Loucy (cell line): ENCODE results near the gene SETD2.

Experiments used
- H2AFZ ChIP-seq: fragments of 200-600 bp; sonication (generic); 2 replicates; pipeline ENCODE4 v1.6.0; 2016; ENCODE audit warnings: antibody characterized with exemption, mild to moderate bottlenecking, low read length, moderate library complexity
- H3F3A ChIP-seq: fragments of 200-600 bp; 2 replicates; pipeline ENCODE4 v1.6.0; 2016; ENCODE audit warnings: antibody characterized with exemption, low read depth, mild to moderate bottlenecking
- H3K27me3 ChIP-seq: fragments of 200-600 bp; sonication (generic); 2 replicates; pipeline ENCODE4 v1.6.1; 2014; ENCODE audit warnings: low read length, mild to moderate bottlenecking; ENCODE audit not compliant: insufficient read depth, poor library complexity, severe bottlenecking
- H3K36me3 ChIP-seq: fragments of 200-600 bp; sonication (generic); 2 replicates; pipeline ENCODE4 v1.6.1; 2016; ENCODE audit warnings: low read length; ENCODE audit not compliant: insufficient read depth
- H3K4me1 ChIP-seq: fragments of 200-600 bp; sonication (generic); 2 replicates; pipeline ENCODE4 v1.5.1; 2014; ENCODE audit warnings: low read length, mild to moderate bottlenecking; ENCODE audit not compliant: insufficient read depth, poor library complexity, severe bottlenecking
- H3K4me2 ChIP-seq: fragments of 200-600 bp; sonication (generic); 2 replicates; pipeline ENCODE4 v1.6.0; 2014; ENCODE audit warnings: antibody characterized with exemption, low read length, low read depth, mild to moderate bottlenecking; ENCODE audit not compliant: poor library complexity, severe bottlenecking
- H3K4me3 ChIP-seq: fragments of 200-600 bp; sonication (generic); 2 replicates; pipeline ENCODE4 v1.5.1; 2014; ENCODE audit warnings: low read length, mild to moderate bottlenecking, mixed read lengths; ENCODE audit not compliant: poor library complexity, severe bottlenecking
- H3K79me2 ChIP-seq: fragments of 200-600 bp; sonication (generic); 2 replicates; pipeline ENCODE4 v1.6.1; 2014; ENCODE audit warnings: low read length; ENCODE audit not compliant: insufficient read depth
- H3K9ac ChIP-seq: fragments of 200-600 bp; sonication (generic); 2 replicates; pipeline ENCODE4 v1.6.0; 2014; ENCODE audit warnings: mild to moderate bottlenecking, low read depth, low read length, moderate library complexity; ENCODE audit not compliant: poor library complexity, severe bottlenecking
- H3K9me2 ChIP-seq: fragments of 200-600 bp; sonication (generic); replicated peaks from 2 replicates; pipeline ENCODE4 v1.6.1; 2016; ENCODE audit warnings: low read depth, low read length, mixed read lengths
- H3K9me3 ChIP-seq: fragments of 200-600 bp; sonication (generic); 2 replicates; pipeline ENCODE4 v1.6.1; 2014; ENCODE audit warnings: mild to moderate bottlenecking, antibody characterized with exemption, low read length, low read depth; ENCODE audit not compliant: insufficient read depth
- H4K20me1 ChIP-seq: fragments of 200-600 bp; sonication (generic); 2 replicates; pipeline ENCODE4 v1.6.0; 2014; ENCODE audit warnings: antibody characterized with exemption, low read length, mild to moderate bottlenecking; ENCODE audit not compliant: insufficient read depth, poor library complexity, severe bottlenecking
- EZH2phosphoT487 ChIP-seq: fragments of 200-600 bp; IDR thresholded peaks from 2 replicates; pipeline ENCODE4 v1.6.1; 2018; ENCODE audit warnings: antibody characterized with exemption, mild to moderate bottlenecking, moderate library complexity, borderline replicate concordance
- TF ChIP-seq, protein P1 (sequence below): fragments of 200-600 bp; sonication (generic); conservative IDR thresholded peaks from 2 replicates; pipeline ENCODE4 v1.5.1; 2014; ENCODE audit warnings: mild to moderate bottlenecking, antibody characterized with exemption, low read length

The SETD2 gene

DNA sequence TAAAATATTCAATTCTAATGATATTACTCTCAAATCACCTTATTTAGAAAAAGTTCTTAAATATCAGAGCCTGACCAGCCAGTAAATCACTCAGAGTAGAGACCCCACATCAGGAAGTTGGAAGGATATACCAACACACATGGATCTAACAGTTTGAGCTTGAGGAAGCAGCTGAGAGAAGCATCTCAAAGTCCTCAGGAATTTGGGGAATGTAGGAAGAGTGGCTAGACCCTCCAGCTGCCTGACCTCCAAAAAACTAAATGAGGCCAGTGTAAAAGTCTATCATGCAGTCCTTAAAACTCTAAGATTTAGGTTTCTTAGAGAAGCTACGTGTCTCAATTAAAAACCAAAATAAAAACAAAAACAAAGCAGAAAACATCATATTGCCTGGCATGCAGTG, 55.4 kb downstream of the SETD2 start:
- Histone ChIP-seq H3K36me3 (peaks cover 85% of the 10 kb centered on the region), H3F3A (no peaks in the 10 kb centered on the region), H4K20me1 (peaks cover 6% of the 10 kb centered on the region), H2AFZ (no peak overlapping the region), H3K27me3 (no peaks in the 10 kb centered on the region), H3K4me1 (no peaks in the 10 kb centered on the region), H3K9me3 (no peaks in the 10 kb centered on the region), H3K4me2 (no peak overlapping the region), H3K4me3 (no peak overlapping the region), H3K79me2 (peaks cover 8% of the 10 kb centered on the region; the same call in 1 of the 2 replicates), H3K9ac (no peak overlapping the region), H3K9me2 (no peaks in the 10 kb centered on the region)
- TF ChIP-seq EZH2phosphoT487: no peak
- TF ChIP-seq, protein P1, sequence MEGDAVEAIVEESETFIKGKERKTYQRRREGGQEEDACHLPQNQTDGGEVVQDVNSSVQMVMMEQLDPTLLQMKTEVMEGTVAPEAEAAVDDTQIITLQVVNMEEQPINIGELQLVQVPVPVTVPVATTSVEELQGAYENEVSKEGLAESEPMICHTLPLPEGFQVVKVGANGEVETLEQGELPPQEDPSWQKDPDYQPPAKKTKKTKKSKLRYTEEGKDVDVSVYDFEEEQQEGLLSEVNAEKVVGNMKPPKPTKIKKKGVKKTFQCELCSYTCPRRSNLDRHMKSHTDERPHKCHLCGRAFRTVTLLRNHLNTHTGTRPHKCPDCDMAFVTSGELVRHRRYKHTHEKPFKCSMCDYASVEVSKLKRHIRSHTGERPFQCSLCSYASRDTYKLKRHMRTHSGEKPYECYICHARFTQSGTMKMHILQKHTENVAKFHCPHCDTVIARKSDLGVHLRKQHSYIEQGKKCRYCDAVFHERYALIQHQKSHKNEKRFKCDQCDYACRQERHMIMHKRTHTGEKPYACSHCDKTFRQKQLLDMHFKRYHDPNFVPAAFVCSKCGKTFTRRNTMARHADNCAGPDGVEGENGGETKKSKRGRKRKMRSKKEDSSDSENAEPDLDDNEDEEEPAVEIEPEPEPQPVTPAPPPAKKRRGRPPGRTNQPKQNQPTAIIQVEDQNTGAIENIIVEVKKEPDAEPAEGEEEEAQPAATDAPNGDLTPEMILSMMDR: no peak

DNA sequence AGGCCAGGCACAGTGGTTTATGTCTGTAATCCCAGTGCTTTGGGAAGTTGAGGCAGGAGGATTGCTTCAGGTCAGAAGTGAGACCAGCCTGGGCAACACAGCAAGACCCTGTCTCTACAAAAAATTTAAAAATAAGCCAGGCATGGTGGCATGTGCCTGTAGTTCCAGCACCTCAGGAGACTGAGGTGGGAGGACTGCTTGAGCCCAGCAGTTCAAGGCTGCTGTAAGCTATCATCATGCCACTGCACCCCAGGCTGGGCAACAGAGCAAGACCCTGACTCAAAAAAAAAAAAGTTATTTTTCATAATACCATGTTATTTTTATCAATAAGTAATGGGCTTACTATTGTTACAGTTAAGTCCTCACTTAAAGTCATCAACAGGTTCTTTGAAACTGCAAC, 59.7 kb downstream of the SETD2 start:
- Histone ChIP-seq H3K4me2 (no peak overlapping the region), H3F3A (no peaks in the 10 kb centered on the region), H3K27me3 (no peaks in the 10 kb centered on the region), H3K9me3 (no peaks in the 10 kb centered on the region), H3K4me1 (no peaks in the 10 kb centered on the region), H3K4me3 (no peak overlapping the region), H4K20me1 (no peaks in the 10 kb centered on the region), H2AFZ (no peak overlapping the region), H3K9ac (no peak overlapping the region), H3K9me2 (no peaks in the 10 kb centered on the region), H3K79me2 (peaks cover 8% of the 10 kb centered on the region; the same call in 1 of the 2 replicates), H3K36me3 (peaks cover 80% of the 10 kb centered on the region; the same call in 1 of the 2 replicates)
- no peak for TF ChIP-seq EZH2phosphoT487
- TF ChIP-seq, protein P1: no peak

DNA sequence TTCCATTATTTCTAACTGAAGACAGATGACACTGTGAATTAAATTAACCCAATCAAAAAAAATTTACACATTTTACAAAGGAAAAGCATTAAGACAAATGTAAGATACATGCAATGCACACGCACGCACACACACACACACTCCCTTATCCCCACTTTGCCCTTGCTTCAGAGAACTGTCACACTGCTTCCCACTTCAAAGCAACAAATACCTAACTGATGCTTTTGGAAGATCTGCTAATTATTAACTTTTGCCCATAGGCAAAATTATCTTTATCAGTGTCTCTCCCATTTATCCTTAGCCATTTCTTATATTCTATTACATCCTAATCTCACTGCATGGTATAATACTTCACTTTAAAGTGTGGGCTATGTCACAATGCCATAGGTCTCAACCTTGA, 60.3 kb downstream of the SETD2 start:
- Histone ChIP-seq H2AFZ (no peak overlapping the region), H4K20me1 (no peaks in the 10 kb centered on the region), H3K9me3 (no peaks in the 10 kb centered on the region), H3K36me3 (peaks cover 79% of the 10 kb centered on the region; the same call in 1 of the 2 replicates), H3K9ac (no peak overlapping the region), H3K27me3 (no peaks in the 10 kb centered on the region), H3K9me2 (no peaks in the 10 kb centered on the region), H3K4me2 (no peak overlapping the region), H3K79me2 (peaks cover 5% of the 10 kb centered on the region; the same call in 1 of the 2 replicates), H3K4me3 (no peak overlapping the region), H3F3A (no peaks in the 10 kb centered on the region), H3K4me1 (no peaks in the 10 kb centered on the region)
- TF ChIP-seq, protein P1: no peak
